ENCODE results near the gene NCAPD2.

GRCh38 chr12:6500466-6500865 is 6.6 kb downstream of the NCAPD2 start:
- TF ChIP-seq CTCF (conservative IDR thresholded peaks at IDR 0.05): no peak
- no peak for TF ChIP-seq EZH2 (IDR thresholded peaks at IDR 0.05; ENCODE audit: low read depth)
